Epithelial cell of proximal tubule (primary cell): ENCODE measurements around the gene CCDC149. TPM values are rescaled to one million over a fixed set of nuclear protein-coding genes. Genes with fewer than 3 reads are reported as not detected.

Source experiments
- DNase-seq: peaks from one replicate; pipeline ENCODE4 v3.0.0-alpha.2; 2011; ENCODE audit warnings: low read depth
- H3K4me3 ChIP-seq: 2 replicates; pipeline ENCODE4 v1.5.1; 2011; ENCODE audit warnings: low read depth, mild to moderate bottlenecking, low read length
- CTCF ChIP-seq: conservative IDR thresholded peaks from 2 replicates; pipeline ENCODE4 v1.5.1; 2012; ENCODE audit warnings: low read depth, mild to moderate bottlenecking, low read length
- total RNA-seq: library from RNA; depleted of rRNA; stranded (reverse); fragments of >200 nt; gene quantifications from 2 replicates; pipeline ENCODE4 v1.2.3, GENCODE V29; 2015

Gene CCDC149
- total RNA-seq, 1 donor from 2014 or later: 2.8 TPM

GRCh38 chr4:24791043-24791442 lies 121.8 kb downstream of the CCDC149 start:
- H3K4me3 ChIP-seq: no peak overlapping the region
- TF ChIP-seq CTCF: no peak
- no peak for DNase-seq

DNA sequence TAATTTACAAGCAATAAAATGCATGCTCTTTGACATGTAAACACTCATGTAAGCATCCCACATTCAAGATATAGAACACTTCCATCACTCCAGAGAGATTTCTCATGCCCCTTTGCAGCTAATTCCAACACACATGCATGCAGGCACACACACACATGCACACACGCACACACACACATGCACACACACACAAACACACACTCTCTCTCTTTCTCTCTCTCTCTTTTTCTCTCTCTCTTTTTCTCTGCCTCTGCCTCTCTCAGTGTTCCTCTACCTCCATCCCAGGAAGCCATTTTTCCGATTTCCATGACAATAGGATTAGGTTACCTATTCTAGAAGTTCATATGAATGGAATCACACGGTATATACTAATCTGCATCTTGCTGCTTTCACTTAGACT lies 129.3 kb downstream of the CCDC149 start:
- no peak for TF ChIP-seq CTCF
- DNase-seq: no peak
- no peak overlapping the region for H3K4me3 ChIP-seq

- TF ChIP-seq CTCF: no peak
- H3K4me3 ChIP-seq: no peak overlapping the region
- DNase-seq: no peak
These were observed 130.7 kb downstream of the CCDC149 start for GRCh38 chr4:24781999-24782745.

DNA sequence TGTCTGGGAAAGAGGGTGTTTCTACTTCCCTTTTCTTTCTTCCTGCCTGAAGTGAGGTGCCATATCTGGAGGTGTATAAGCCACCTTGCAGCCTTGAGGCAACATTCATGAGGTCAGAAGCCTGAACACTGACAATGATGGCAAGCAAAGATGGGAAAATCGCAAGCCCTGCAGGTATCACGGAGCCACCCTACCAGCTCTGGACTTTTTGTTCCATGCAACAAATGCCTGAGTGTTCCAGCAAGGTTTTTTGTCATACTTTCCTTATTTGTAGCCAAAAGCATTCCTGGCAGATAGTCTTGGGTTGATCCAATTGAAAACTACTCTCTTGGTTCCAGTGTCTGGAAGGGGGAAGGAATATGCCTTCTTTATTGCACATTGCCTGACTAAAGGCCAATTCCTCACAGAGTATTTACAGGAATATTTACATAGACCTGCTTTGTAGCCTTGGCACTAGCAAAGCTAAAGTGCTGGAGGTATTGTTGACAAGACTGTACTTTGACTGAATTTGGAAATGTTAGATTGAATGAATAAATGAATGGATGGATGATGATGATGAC lies 131.8 kb downstream of the CCDC149 start:
- DNase-seq: no peak
- H3K4me3 ChIP-seq: no peak overlapping the region
- TF ChIP-seq CTCF: no peak

- no peak for DNase-seq
- TF ChIP-seq CTCF: no peak
- no peak overlapping the region for H3K4me3 ChIP-seq
These were observed 134.2 kb downstream of the CCDC149 start for GRCh38 chr4:24778464-24779225.

DNA sequence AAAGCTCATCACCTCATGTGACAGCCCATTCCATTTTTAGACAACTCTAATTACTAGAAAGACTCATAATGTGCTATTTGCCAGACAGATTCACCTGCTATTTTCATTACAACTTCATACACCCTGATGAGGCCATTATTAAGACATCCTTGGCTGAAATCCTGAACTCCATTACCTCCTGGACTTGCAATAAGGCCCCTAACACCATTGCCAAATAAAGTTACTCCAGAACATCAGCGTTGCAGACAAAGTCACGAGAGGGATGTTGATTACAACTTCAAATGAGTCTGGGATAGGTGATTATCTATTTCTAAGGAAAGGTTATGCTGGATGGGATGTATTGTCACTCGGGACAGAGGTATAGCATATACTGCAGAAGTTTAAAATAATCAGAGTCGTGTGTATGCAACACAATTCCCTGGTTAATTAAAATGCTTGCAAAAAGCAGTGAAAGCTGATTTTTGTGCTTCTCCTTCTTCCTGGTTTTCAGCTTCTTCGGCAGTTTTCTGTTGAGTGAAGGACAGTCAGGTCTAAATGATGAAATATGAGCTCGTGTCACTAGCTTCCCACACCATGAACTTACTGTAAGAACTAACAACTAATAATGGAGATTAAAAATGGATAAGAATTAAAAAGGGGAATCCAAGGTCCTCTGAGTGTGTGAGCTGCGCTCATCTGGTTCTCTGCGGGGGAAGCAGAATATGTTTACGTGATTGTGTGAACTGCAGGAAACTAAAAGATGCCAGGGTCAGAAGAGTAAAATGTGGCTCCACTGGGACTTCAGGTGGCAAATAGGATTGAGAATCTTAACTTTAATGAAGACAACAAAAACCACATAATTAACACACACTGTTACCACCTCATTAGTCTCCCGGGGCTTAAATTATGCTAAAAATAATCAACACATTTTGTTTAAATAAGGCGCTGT lies 135.0 kb downstream of the CCDC149 start:
- no peak for TF ChIP-seq CTCF
- H3K4me3 ChIP-seq: no peak overlapping the region
- DNase-seq: no peak
